Measurements from ENCODE around the gene RASGEF1C.

RASGEF1C gene

GRCh38 chr5:180104168-180104530 lies 104.9 kb downstream of the RASGEF1C start:
- Histone ChIP-seq H3K9ac (ENCODE audit: low read length) (no peak overlapping the region), H3K36me3 (ENCODE audit: low read length) (no peaks in the 10 kb centered on the region), H3K4me3 (ENCODE audit: insufficient read depth, low read length, poor library complexity, severe bottlenecking) (no peak overlapping the region), H3K79me2 (ENCODE audit: insufficient read depth, low read length) (no peaks in the 10 kb centered on the region), H3F3A (ENCODE audit: insufficient read depth) (no peaks in the 10 kb centered on the region), H3K27me3 (ENCODE audit: low read length) (no peaks in the 10 kb centered on the region), H3K9me3 (ENCODE audit: insufficient read depth, low read length) (peaks cover 9% of the 10 kb centered on the region; the same call in 1 of the 2 replicates), H2AFZ (ENCODE audit: low read depth, low read length, severe bottlenecking) (no peak overlapping the region), H3K9me2 (replicated peaks; ENCODE audit: insufficient read depth, low read length) (no peaks in the 10 kb centered on the region), H4K20me1 (ENCODE audit: low read depth, low read length) (no peaks in the 10 kb centered on the region), H3K4me2 (ENCODE audit: low read depth, low read length, poor library complexity, severe bottlenecking) (no peak overlapping the region), H3K27ac (ENCODE audit: low read depth, low read length) (no peak overlapping the region)
- TF ChIP-seq EZH2phosphoT487 (conservative IDR thresholded peaks at IDR 0.05; ENCODE audit: low read length), result no peak
- TF ChIP-seq CTCF (IDR thresholded peaks at IDR 0.05; ENCODE audit: insufficient read depth, low read length, poor library complexity, severe bottlenecking), result no peak

- no peak overlapping the region for H3K9ac ChIP-seq (ENCODE audit: low read length)
- H3K79me2 ChIP-seq (ENCODE audit: insufficient read depth, low read length), result no peaks in the 10 kb centered on the region
- no peak overlapping the region for H3K27ac ChIP-seq (ENCODE audit: low read depth, low read length)
- no peak overlapping the region for H3K4me3 ChIP-seq (ENCODE audit: insufficient read depth, low read length, poor library complexity, severe bottlenecking)
- H2AFZ ChIP-seq (ENCODE audit: low read depth, low read length, severe bottlenecking), result no peak overlapping the region
- H3K9me2 ChIP-seq (replicated peaks; ENCODE audit: insufficient read depth, low read length), result no peaks in the 10 kb centered on the region
- no peak overlapping the region for H3K4me2 ChIP-seq (ENCODE audit: low read depth, low read length, poor library complexity, severe bottlenecking)
- H4K20me1 ChIP-seq (ENCODE audit: low read depth, low read length), result no peaks in the 10 kb centered on the region
- no peaks in the 10 kb centered on the region for H3K27me3 ChIP-seq (ENCODE audit: low read length)
- H3K9me3 ChIP-seq (ENCODE audit: insufficient read depth, low read length), result peaks cover 9% of the 10 kb centered on the region; the same call in 1 of the 2 replicates
- no peaks in the 10 kb centered on the region for H3F3A ChIP-seq (ENCODE audit: insufficient read depth)
- TF ChIP-seq EZH2phosphoT487 (conservative IDR thresholded peaks at IDR 0.05; ENCODE audit: low read length) (no peak), CTCF (IDR thresholded peaks at IDR 0.05; ENCODE audit: insufficient read depth, low read length, poor library complexity, severe bottlenecking) (no peak)
- H3K36me3 ChIP-seq (ENCODE audit: low read length), result no peaks in the 10 kb centered on the region
Measured at GRCh38 chr5:180103487-180104167, 105.4 kb downstream of the RASGEF1C start.

DNA sequence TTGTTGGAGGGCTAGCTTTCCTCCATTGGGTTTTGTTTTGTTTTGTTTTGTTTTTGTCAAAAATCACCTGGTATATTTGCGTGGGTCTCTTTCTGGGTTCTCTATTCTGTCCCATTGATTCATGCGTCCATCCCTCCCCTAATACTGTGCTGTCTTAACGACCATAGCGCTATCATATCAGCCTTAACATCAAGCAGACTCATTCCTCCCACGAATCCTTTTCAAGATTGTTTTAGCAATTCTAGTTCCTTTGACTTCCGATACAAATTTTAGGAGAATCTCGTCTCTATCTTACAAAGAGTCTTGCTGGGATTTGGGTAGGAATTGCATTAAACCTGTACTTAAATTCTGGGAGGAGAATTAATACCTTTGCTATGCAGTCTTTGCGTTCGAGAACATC lies 106.4 kb downstream of the RASGEF1C start:
- Histone ChIP-seq H3K9me3 (ENCODE audit: insufficient read depth, low read length) (peaks cover 9% of the 10 kb centered on the region; the same call in 1 of the 2 replicates), H3K79me2 (ENCODE audit: insufficient read depth, low read length) (no peaks in the 10 kb centered on the region), H4K20me1 (ENCODE audit: low read depth, low read length) (no peaks in the 10 kb centered on the region), H2AFZ (ENCODE audit: low read depth, low read length, severe bottlenecking) (no peak overlapping the region), H3K27ac (ENCODE audit: low read depth, low read length) (no peak overlapping the region), H3K4me3 (ENCODE audit: insufficient read depth, low read length, poor library complexity, severe bottlenecking) (no peak overlapping the region), H3K4me2 (ENCODE audit: low read depth, low read length, poor library complexity, severe bottlenecking) (no peak overlapping the region), H3K36me3 (ENCODE audit: low read length) (no peaks in the 10 kb centered on the region), H3K9ac (ENCODE audit: low read length) (no peak overlapping the region), H3F3A (ENCODE audit: insufficient read depth) (no peaks in the 10 kb centered on the region), H3K27me3 (ENCODE audit: low read length) (no peaks in the 10 kb centered on the region), H3K9me2 (replicated peaks; ENCODE audit: insufficient read depth, low read length) (no peaks in the 10 kb centered on the region)
- TF ChIP-seq EZH2phosphoT487 (conservative IDR thresholded peaks at IDR 0.05; ENCODE audit: low read length), result no peak
- no peak for TF ChIP-seq CTCF (IDR thresholded peaks at IDR 0.05; ENCODE audit: insufficient read depth, low read length, poor library complexity, severe bottlenecking)
